Left renal pelvis (tissue), 4 donors: ENCODE results near the gene WDR89. TPM values are rescaled to one million over a fixed set of nuclear protein-coding genes. Genes with fewer than 3 reads are reported as not detected.
"Not testable (repeated sequence)": the region's sequence is repeated elsewhere in the genome, so short reads cannot be mapped to it uniquely, and the experiment has no call there.

ENCODE experiments used
- DNase-seq, 4 donors: peaks; one replicate each; pipeline ENCODE4 v3.0.0-alpha.2; 2013; ENCODE audit warnings: low read depth in 4 of 4, low spot score in 3 of 4
- polyA plus RNA-seq, 4 donors: library from polyadenylated mRNA; unstranded; fragments of 120-200 nt; gene quantifications; one replicate each; pipeline ENCODE4 v1.2.1, GENCODE V29; 2013; ENCODE audit not compliant: insufficient read length in 4 of 4

Gene WDR89
- polyA plus RNA-seq, 4 donors: 18.9 to 27.2 (median 23.9) TPM

DNA sequence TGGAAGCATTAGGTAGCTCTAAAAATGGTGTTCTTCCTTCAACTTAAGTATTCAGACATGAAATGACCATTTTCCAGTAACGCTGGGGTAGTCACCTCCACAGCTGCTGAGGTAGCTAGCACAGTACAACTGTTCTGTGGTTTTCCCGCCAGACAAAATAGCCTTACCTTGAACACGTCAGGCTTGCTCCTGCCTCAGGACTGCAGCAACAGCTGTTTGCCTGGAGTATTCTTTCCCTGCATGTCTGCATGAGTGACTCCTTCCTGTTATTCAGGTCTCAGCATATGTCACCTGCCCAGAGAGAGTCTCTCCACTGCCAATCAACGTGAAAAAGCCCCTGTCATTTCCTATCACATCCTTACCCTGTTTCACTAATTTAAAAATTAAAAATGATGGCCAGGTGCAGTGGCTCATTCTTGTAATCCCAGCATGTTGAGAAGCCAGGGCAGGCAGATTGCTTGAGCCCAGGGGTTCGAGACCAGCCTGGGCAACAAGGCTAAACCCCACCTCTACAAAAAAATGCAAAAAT, 37.9 kb downstream of the WDR89 start:
- no peak for DNase-seq

DNA sequence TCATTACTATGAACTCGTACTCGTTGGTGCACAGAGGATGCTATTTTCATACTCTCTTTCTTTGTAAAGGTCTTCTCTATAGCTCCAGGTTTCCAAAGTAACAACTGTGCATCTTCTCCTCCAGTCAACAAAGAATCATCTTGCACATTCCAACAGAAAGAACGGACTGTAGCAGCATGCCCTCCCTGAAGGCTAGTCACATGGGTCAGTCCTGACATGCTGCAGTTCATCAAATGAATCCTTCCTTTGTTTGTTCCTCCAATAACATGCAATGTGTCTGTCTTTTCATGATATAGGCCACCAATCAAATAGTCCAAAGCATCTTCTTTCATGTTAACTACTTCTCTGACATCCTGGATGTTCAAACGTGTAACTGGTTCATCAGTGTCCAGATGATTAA, 42.9 kb downstream of the WDR89 start:
- no peak for DNase-seq

DNA sequence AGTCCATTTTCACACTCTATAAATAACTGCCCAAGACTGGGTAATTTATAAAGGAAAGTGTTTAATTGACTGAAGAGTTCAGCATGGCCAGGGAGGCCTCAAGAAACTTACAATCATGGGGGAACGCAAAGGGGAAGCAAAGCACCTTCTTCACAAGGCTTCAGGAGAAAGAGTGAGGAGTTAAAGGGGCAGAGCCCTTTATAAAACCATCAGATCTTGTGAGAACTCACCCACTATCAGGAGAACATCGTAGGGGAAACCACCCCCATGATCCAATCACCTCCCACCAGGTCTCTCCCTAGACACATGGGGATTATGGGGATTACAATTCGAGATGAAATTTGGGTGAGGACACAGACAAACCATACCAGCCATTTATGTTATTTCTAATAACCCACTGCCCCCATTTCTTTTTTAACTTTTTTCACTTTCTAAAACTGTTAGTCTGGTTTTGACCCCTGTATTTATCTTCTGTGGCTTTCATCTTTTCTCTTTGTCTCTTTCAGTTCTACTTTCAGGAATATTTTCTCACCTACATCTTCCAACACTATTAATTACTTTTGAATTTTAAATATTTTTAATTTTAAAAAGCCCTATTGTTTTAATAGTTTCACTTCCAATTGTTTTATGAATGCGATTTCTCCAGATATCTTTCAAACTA, 44.5 kb downstream of the WDR89 start:
- no peak for DNase-seq

DNA sequence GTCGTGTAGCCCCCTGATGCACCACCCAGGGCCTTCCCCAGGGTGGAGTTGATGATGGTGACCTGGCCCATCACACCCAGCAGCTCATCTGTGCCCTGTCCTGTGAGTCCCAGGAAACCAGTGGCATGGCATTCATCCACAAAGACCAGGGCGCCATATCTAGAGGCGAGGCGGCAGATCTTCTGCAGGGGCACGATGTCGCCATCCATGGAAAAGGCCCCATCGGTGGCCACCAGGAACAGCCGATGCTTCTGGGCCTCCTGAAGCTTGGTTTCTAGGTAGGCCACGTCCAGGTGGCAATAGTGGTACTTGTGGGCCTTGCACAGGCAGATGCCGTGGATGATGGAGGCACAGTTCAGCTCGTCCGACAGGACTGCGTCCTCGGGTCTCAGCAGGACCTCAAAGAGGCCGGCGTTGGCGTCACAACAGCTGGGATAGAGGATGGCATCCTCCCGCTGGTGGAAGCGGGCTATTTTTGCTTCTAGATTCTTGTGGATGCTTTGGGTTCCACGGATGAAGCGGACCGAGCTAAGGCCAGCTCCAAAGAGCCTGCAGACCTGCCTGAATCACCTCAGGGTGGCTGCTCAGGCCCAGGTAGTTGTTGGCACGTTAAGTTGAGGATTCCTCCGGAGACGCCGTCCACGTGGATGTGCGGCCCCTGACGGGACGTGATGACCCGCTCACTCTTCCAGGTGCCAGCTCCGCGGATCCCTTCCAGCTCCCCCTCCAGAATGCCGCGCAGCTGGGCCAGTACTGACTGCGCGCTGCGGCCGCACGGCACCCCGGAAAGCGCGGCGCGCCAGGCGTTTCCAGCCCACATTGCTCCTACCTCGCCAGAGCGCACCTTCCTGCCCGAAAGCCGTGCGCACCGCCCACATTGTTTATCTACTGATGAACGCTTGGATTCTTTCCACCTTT, 47.0 kb downstream of the WDR89 start:
- no peak for DNase-seq

DNA sequence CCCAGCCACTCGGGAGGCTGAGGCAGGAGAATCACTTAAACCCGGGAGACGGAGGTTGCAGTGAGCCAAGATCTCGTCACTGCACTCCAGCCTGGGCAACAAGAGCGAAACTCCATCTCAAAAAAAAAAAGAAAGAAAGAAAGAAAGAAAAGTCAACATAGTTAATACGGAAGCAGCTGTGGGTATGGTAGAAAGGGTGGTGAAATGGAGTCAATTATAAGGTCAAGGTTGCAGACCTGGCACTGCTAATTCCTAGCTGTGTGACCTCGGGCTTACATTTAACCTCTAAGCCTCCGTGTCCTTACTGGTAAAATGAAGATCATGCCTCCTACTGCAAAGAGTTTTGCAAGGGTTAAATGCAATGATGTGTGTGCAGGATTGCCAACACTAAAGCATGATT, 58.6 kb downstream of the WDR89 start:
- not testable (repeated sequence) for DNase-seq

DNA sequence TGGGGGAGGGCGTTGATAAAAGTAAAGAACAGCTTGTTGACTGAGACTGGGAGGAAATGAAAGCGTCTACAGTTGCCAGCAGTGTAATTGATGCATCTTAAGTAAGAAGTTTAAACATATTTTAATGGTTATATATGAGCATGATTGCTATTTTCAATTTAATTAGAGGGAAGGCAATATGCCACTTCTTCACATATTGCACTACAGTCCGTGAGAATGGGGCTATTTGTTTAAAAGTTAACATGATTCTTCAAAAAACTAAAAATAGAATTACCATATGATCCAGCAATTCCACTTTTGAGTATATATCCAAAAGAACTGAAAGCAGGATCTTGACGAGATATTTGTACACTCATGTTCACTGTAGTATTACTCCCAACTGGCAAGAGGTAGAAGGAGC, 60.2 kb downstream of the WDR89 start:
- DNase-seq: no peak

DNA sequence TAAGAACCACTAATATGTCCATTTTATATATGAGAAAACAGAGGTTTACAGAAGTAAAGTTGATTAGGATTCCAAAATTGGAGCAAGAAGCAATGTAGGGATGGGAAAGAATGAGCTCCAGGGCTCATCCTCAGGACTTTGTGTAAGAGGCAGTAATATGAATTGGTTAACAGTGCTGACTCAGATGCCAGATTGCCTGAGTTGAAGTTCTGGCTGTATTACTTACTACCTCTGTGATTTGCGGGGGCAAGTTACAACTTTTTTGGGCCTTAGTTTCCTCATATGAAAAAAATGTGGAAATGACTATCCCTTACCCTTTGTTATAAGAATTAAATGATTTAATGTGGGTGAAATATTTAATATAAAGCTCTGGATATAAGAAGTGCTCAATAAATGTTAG, 63.4 kb downstream of the WDR89 start:
- DNase-seq: no peak

DNA sequence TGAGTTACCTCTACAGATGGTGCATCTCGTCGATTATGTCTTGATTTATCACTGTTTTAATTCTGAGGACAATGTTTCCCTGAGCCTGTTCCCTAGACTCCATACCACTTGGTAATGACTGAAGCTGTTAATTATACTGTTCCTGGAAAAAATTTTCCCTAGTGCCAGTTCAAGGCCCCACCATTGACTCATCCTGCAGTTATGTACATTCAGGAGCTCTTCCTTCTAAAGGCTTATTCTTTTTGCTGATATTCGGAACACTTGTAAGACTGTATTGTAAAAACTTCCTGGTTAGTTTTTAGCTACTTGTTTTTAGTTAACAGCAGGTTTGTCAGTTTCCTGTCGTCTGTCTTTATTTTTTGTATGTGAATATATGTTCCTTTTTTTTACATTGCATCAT, 68.1 kb downstream of the WDR89 start:
- DNase-seq: no peak

DNA sequence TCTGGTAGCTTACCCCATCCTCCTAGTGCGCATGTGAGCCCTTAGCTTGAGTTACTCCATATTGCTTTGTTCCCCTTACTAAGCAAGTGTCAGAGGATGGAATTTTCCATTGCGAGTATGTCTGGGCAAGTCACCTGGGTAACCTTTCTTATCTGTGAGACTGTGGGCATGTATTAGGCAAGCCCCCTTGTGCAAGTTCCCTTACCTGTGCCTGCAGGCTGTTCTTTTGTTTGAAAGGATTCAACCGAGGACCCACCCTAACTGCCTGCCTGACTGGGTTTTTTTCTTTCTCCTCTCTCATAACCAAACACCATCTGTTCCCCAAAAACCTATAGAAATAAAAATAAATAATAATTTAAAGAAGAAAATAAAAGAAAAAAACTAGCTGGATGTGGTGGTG, 76.2 kb downstream of the WDR89 start:
- no peak for DNase-seq

DNA sequence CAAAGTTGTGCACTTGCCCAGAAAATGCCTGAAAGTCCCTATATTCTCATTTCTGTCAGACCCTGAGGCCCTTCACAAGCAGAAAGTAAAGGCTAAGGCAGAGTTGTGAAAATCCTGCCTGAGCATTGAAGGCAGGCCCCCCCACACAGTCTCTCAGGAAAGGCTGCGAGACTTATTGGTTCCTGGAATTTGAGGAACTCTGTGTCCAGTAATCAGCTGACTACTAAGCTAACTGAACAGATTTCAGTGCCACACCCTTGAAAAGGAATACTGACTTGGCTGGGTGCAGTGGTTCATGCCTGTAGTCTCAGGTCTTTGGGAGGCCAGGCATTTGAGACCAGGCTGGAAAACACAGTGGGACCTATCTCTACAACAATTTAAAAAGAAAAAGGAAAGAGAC, 77.4 kb downstream of the WDR89 start:
- no peak for DNase-seq

DNA sequence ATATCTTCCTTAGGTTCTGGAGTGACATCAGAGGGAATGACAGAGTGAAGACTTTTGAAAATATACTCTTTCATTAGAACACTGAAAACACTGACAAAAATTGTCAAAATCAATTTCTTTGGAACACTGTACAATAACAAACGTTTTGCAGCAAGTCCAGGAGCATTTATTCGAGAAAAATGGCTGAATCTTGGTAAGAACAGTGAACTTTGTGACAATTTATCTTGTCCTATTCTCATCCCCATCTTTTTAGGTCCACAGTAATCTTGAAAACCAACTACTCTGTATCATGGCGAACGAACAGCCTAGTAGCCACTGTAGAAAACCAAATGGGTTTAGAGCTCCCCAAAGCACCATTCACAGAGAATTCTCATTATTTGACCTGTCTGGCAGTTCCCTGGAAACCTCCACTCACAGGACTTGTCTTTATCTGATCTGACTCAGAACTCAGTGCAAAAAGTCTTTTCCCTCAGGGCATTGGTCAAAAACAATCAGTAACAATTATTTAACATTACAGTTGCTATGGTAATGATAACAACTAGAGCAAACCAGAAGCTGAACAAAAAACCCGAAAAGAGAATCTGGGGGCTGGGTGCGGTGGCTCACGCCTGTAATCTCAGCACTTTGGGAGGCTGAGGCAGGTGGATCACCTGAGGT, 78.2 kb downstream of the WDR89 start:
- DNase-seq: no peak

DNA sequence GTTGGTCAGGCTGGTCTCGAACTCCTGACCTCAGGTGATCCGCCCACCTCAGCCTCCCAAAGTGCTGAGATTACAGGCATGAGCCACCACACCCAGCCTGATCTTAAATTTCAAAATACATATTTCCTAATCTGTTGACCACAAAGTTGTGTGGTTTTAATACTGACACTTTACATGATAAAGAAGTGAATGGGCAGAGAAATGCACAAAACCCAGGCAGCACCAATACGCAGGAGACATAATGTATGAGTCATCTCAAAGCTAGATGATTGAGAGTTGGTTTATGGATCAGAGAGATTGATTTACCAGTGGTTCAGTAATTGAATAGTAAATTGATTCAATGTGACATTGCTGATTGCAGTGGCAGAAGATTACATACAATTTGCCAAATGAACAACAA, 79.3 kb downstream of the WDR89 start:
- no peak for DNase-seq

DNA sequence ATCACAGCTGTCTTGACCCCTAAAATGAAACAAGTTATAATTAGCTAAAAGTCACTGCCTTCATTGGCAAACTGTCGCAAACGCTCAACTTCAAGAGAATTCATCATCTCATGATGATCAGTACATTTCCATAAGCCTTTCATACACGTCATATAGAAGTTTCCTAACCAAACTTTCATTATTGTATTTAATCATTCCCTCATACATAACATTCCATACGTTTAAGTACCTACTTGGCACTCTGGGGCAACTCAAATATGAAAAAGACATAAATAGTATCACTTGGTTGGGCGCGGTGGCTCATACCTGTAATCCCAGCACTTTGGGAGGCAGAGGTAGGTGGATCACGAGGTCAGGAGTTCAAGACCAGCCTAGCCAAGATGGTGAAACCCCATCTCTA, 86.1 kb downstream of the WDR89 start:
- no peak for DNase-seq

DNA sequence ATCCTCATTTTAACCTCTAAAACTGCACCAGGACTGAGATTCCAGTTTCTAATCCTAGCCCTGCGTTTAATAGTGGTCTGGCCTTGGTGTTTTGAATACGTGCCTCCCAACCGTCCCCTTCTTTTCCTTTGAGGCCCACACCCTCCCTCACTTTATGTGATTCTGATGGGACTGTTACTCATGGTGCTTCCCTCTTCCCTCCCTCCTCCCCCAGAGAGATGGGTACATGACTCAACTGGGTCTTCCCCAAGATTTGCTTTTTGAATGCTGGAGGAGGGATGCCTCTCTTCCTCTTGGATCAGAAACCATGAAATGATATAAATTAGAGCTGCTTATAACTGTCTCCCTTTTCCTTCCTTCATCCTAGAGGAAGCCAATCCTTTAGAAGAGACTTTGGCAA, 90.3 kb downstream of the WDR89 start:
- DNase-seq: no peak

DNA sequence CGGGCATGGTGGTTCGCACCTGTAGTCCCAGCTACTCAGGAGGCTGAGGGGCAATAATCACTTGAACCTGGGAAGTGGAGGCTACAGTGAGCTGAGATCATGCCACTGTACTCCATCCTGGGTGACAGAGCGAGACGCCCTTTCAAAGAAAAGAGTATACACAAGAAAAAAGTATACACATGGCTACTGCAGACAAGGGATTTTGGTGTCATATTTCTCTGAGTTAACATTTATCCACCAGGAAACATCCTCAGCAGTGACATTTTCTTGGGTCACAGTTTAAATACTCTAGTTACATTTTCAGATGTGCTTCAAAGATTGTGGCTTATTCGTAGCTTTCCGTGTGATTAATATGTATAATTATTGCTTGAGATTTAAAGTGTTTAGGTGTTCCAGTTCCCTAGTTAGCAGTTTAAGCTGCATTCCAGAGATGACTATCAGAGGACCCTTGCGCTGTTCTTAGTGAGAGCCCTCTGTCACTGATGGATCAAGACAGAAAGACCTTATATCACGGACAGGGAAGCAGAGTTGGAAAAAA, 93.8 kb downstream of the WDR89 start:
- no peak for DNase-seq

Other genes with a start within 250 kb of the WDR89 start
- 10 to 100 TPM; 35.5 to 48.8 (median 40.8) TPM for gene PPP2R5E, start 98.5 kb downstream of the WDR89 start, polyA plus RNA-seq
- gene SGPP1, start 86.2 kb upstream of the WDR89 start, polyA plus RNA-seq: 10 to 100 TPM; 19.5 to 38.8 (median 32.0) TPM
- gene SYNE2, start 211.1 kb upstream of the WDR89 start, polyA plus RNA-seq: 100 to 1,000 TPM in 2 of 4 donors, 10 to 100 TPM in 2; 54.4 to 135 (median 108) TPM